HG03280 (cell line): ENCODE measurements around the gene CLK3.
"Not testable (repeated sequence)": the region's sequence is repeated elsewhere in the genome, so short reads cannot be mapped to it uniquely, and the experiment has no call there.

Experiments
- ATAC-seq: cut with Tn5 transposase; IDR thresholded peaks from one replicate; pipeline ENCODE4 v1.9.1; 2021; ENCODE audit warnings: mild to moderate bottlenecking, moderate library complexity; ENCODE audit not compliant: unreplicated experiment

CLK3 gene

GRCh38 chr15:74620636-74621545, 5.3 kb downstream of the CLK3 start:
- peak; percentile 59 for ATAC-seq

GRCh38 chr15:74621546-74621920, 5.9 kb downstream of the CLK3 start:
- ATAC-seq = no peak

- ATAC-seq = no peak
These were observed 6.3 kb downstream of the CLK3 start for GRCh38 chr15:74621936-74622335.

- no peak for ATAC-seq
These were observed 7.1 kb downstream of the CLK3 start for GRCh38 chr15:74622758-74623157.

- no peak for ATAC-seq
These were observed 8.5 kb downstream of the CLK3 start for GRCh38 chr15:74624020-74624602.

GRCh38 chr15:74625693-74626092, 10.1 kb downstream of the CLK3 start:
- no peak for ATAC-seq

GRCh38 chr15:74626336-74626735, 10.7 kb downstream of the CLK3 start:
- no peak for ATAC-seq

GRCh38 chr15:74626752-74627692, 11.4 kb downstream of the CLK3 start:
- ATAC-seq = peak; percentile 71

GRCh38 chr15:74627766-74628165, 12.1 kb downstream of the CLK3 start:
- no peak for ATAC-seq

GRCh38 chr15:74628199-74628598, 12.6 kb downstream of the CLK3 start:
- ATAC-seq = no peak

- ATAC-seq = no peak
These were observed 13.3 kb downstream of the CLK3 start for GRCh38 chr15:74628949-74629348.

GRCh38 chr15:74629696-74630095, 14.1 kb downstream of the CLK3 start:
- ATAC-seq = not testable (repeated sequence)

GRCh38 chr15:74630284-74631086, 14.8 kb downstream of the CLK3 start:
- ATAC-seq = no peak

- no peak for ATAC-seq
These were observed 15.4 kb downstream of the CLK3 start for GRCh38 chr15:74631087-74631385.

GRCh38 chr15:74631408-74631807, 15.8 kb downstream of the CLK3 start:
- no peak for ATAC-seq

GRCh38 chr15:74631935-74632560, 16.4 kb downstream of the CLK3 start:
- ATAC-seq = no peak

GRCh38 chr15:74632601-74633000, 17.0 kb downstream of the CLK3 start:
- ATAC-seq = no peak

- no peak for ATAC-seq
These were observed 18.1 kb downstream of the CLK3 start for GRCh38 chr15:74633781-74634180.

- no peak for ATAC-seq
These were observed 19.6 kb downstream of the CLK3 start for GRCh38 chr15:74635228-74635627.

- ATAC-seq = no peak
These were observed 21.3 kb downstream of the CLK3 start for GRCh38 chr15:74636984-74637383.
